Thoracic aorta (tissue), 2 donors: Measurements from ENCODE around the gene DNAL4. TPM values are rescaled to one million over a fixed set of nuclear protein-coding genes. Genes with fewer than 3 reads are reported as not detected.

Experiments
- ATAC-seq: fragments of 150-250 bp; one replicate; pipeline ENCODE4 v1.8.0; 2017; ENCODE audit warnings: low read depth; ENCODE audit not compliant: insufficient number of reproducible peaks, low FRiP score
- DNase-seq: peaks from one replicate; pipeline ENCODE4 v3.0.0-alpha.2; 2020; ENCODE audit warnings: low spot score
- H3K27ac ChIP-seq, 2 donors: fragments of 200-600 bp; sonication (generic); 1 replicate in 1 of 2; 2 replicates in 1 of 2; pipeline ENCODE4 v1.5.1; 2016; ENCODE audit warnings: mild to moderate bottlenecking in 2 of 2, moderate library complexity in 2 of 2
- H3K27me3 ChIP-seq: fragments of 200-600 bp; sonication (generic); replicated peaks from 2 replicates; pipeline ENCODE4 v1.6.0; 2016; ENCODE audit warnings: mild to moderate bottlenecking; ENCODE audit not compliant: insufficient read depth
- H3K36me3 ChIP-seq: fragments of 200-600 bp; sonication (generic); one replicate; pipeline ENCODE4 v1.5.1; 2016
- H3K4me1 ChIP-seq, 2 donors: fragments of 200-600 bp; sonication (generic); 1 replicate in 1 of 2; 2 replicates in 1 of 2; pipeline versions ENCODE4 v1.5.1 to v1.6.0; 2016; ENCODE audit warnings: low read depth in 2 of 2, mild to moderate bottlenecking in 1 of 2; ENCODE audit not compliant: control insufficient read depth in 1 of 2
- H3K4me3 ChIP-seq: fragments of 200-600 bp; sonication (generic); 2 replicates; pipeline ENCODE4 v1.5.1; 2016; ENCODE audit warnings: mild to moderate bottlenecking
- H3K9me3 ChIP-seq: fragments of 200-600 bp; sonication (generic); 2 replicates; pipeline ENCODE4 v1.5.1; 2016
- CTCF ChIP-seq: fragments of 200-600 bp; sonication (generic); IDR thresholded peaks from one replicate; pipeline ENCODE4 v1.5.1; 2019; ENCODE audit warnings: antibody characterized with exemption
- total RNA-seq, 2 donors: library from RNA; depleted of rRNA; stranded (reverse); fragments of >200 nt; gene quantifications; one replicate each; pipeline versions ENCODE4 v1.1.0 to v1.2.3, GENCODE V29; 2016

Gene DNAL4
- total RNA-seq, 2 donors from 2014 or later: 9.5 to 20.8 TPM

DNA sequence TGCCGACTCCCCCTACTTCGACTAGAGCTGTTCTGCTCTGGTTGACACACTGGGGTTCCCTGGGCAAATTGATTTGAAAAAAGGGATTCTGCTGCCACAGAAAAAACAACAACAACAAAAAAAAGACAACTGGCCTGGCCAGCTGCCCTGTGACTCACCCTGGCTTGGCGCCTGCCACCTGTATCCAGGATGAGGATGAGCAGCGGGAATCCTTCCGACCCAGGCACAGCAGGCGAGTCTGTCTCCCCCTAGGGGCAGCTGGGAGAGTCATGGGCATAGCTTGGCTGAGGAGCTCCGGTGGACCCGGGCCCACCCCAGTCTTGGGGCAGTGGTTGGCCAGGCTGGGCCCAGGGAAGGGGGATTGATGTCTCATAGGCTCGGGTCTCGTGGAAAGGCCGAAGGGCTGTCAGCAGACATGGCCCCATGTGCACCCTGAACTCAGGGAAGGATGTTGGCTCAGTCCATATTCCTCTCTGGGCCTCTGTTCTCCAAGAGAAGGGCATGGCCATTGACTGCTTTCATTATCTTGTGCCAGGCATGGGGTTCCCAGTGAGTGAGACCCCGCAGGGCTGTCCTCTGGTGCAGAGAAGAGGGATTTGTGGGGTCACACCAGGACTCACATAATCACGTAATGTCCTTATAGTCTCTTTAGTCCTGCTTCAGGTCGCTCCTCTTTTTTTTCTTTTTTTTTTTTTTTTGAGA lies 27.7 kb downstream of the DNAL4 start:
- ATAC-seq (no peak), DNase-seq (no peak)
- peaks cover 2 to 6% of the 10 kb centered on the region in 2 donors for H3K4me1 ChIP-seq
- no peaks in the 10 kb centered on the region for H3K9me3 ChIP-seq
- peak; percentile 50 for TF ChIP-seq CTCF
- no peak overlapping the region for H3K27ac ChIP-seq
- H3K4me3 ChIP-seq: no peak overlapping the region
- no peaks in the 10 kb centered on the region for H3K36me3 ChIP-seq
- no peaks in the 10 kb centered on the region for H3K27me3 ChIP-seq

- H3K27me3 ChIP-seq: no peaks in the 10 kb centered on the region
- no peaks in the 10 kb centered on the region for H3K36me3 ChIP-seq
- ATAC-seq (no peak), DNase-seq (no peak)
- no peak overlapping the region for H3K4me3 ChIP-seq
- no peaks in the 10 kb centered on the region for H3K9me3 ChIP-seq
- H3K4me1 ChIP-seq: peaks cover 0 to 2% of the 10 kb centered on the region in 2 donors
- TF ChIP-seq CTCF: no peak
- no peak overlapping the region for H3K27ac ChIP-seq
These were observed 31.4 kb downstream of the DNAL4 start for GRCh38 chr22:38762551-38762983.

GRCh38 chr22:38761202-38762162 lies 32.5 kb downstream of the DNAL4 start:
- H3K4me1 ChIP-seq: peaks cover 5 to 10% of the 10 kb centered on the region in 2 donors
- TF ChIP-seq CTCF: no peak
- no peaks in the 10 kb centered on the region for H3K27me3 ChIP-seq
- no peak for DNase-seq
- no peaks in the 10 kb centered on the region for H3K36me3 ChIP-seq
- no peak overlapping the region for H3K27ac ChIP-seq
- no peak for ATAC-seq
- H3K9me3 ChIP-seq: no peaks in the 10 kb centered on the region
- H3K4me3 ChIP-seq: no peak overlapping the region

GRCh38 chr22:38760477-38761201 lies 33.3 kb downstream of the DNAL4 start:
- H3K27me3 ChIP-seq: no peaks in the 10 kb centered on the region
- DNase-seq (no peak), ATAC-seq (no peak)
- H3K4me1 ChIP-seq: peaks cover 6 to 14% of the 10 kb centered on the region in 2 donors
- H3K9me3 ChIP-seq: no peaks in the 10 kb centered on the region
- H3K4me3 ChIP-seq: no peak overlapping the region
- H3K36me3 ChIP-seq: no peaks in the 10 kb centered on the region
- no peak for TF ChIP-seq CTCF
- H3K27ac ChIP-seq: no peak overlapping the region
